ENCODE measurements around the gene IGF2BP2. TPM values are rescaled to one million over a fixed set of nuclear protein-coding genes. Genes with fewer than 3 reads are reported as not detected.

The IGF2BP2 gene
- total and polyA plus RNA-seq, 9 of the 15 experiments (the other 6 are each of a cell fraction or from before 2014, with no cell fraction given): 3.2 to 59.6 (median 30.5) TPM

DNA sequence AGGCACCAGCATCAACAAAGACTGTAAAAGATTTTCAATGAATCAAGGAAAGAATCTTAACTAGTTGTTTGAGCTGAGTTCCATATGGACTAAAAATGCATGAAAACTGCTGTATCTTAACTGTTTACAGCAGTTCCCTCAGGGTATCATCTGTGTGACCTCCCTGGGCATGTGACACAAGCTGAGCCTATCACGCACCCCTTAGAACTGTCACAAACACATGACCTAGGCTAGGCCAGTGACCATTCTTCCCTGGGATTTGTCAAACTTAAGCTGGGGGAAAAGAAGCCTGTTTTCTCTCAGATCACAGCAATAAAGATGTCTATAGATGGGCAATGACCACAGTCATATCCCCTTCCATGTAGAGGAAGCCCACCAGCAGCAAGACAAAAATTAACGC is 35.7 kb downstream of the IGF2BP2 start:
- BruUV-seq (replicated peaks): no TSS peak
- Histone ChIP-seq H2AFZ (ENCODE audit: low read depth, low read length) (no peak overlapping the region), H3K9me1 (ENCODE audit: control insufficient read depth, insufficient read depth, low read length) (no peaks in the 10 kb centered on the region), H3K9me3 (replicated peaks; ENCODE audit: control insufficient read depth, insufficient read depth, low read depth, low read length) (no peaks in the 10 kb centered on the region), H3K4me2 (ENCODE audit: insufficient read depth, low read length) (no peak overlapping the region), H3K27me3 (ENCODE audit: control insufficient read depth in 2 of 2, insufficient read depth in 2 of 2, low read length in 2 of 2) (no peaks in the 10 kb centered on the region), H3K4me3 (no peak overlapping the region), H3K4me1 (replicated peaks in 1 of 2; ENCODE audit: control insufficient read depth in 2 of 2, insufficient read depth in 2 of 2, low read length in 2 of 2) (peaks cover 7 to 9% of the 10 kb centered on the region in 2 experiments; a peak in 2 of 5 replicates), H3K79me2 (ENCODE audit: control insufficient read depth, insufficient read depth, low read length) (peaks cover 88% of the 10 kb centered on the region), H3K36me3 (ENCODE audit: control insufficient read depth, insufficient read depth, low read length) (peaks cover 4% of the 10 kb centered on the region; the same call in 1 of the 3 replicates), H4K20me1 (replicated peaks; ENCODE audit: control insufficient read depth, insufficient read depth, low read length) (peaks cover 14% of the 10 kb centered on the region; the same call in 1 of the 2 replicates), H3K27ac (ENCODE audit: extremely low read depth, low read depth, low read length) (no peak overlapping the region), H3K9ac (ENCODE audit: insufficient read depth in 1 of 2, low read depth in 2 of 2, low read length in 2 of 2) (no peak overlapping the region)
- FAIRE-seq (no peak), ATAC-seq (peak; percentile 65), DNase-seq (ENCODE audit: extremely low read depth in 1 of 4, low spot score in 3 of 4) (no peak)
- intact Hi-C loops (cut with micrococcal nuclease) (no loop called here), in situ Hi-C loops (cut with MboI) (no loop called here)
- TF ChIP-seq, protein P1, sequence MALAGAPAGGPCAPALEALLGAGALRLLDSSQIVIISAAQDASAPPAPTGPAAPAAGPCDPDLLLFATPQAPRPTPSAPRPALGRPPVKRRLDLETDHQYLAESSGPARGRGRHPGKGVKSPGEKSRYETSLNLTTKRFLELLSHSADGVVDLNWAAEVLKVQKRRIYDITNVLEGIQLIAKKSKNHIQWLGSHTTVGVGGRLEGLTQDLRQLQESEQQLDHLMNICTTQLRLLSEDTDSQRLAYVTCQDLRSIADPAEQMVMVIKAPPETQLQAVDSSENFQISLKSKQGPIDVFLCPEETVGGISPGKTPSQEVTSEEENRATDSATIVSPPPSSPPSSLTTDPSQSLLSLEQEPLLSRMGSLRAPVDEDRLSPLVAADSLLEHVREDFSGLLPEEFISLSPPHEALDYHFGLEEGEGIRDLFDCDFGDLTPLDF (CRISPR knock-in tag; IDR thresholded peaks at IDR 0.05): no peak
- peak; percentile 60; the same call in 1 of the 2 replicates for TF ChIP-seq RAD51 (IDR thresholded peaks at IDR 0.05; ENCODE audit: borderline replicate concordance, low read depth)
- TF ChIP-seq POLR2AphosphoS2 (IDR thresholded peaks at IDR 0.05; ENCODE audit: low read length): no peak
- TF ChIP-seq, protein P2, sequence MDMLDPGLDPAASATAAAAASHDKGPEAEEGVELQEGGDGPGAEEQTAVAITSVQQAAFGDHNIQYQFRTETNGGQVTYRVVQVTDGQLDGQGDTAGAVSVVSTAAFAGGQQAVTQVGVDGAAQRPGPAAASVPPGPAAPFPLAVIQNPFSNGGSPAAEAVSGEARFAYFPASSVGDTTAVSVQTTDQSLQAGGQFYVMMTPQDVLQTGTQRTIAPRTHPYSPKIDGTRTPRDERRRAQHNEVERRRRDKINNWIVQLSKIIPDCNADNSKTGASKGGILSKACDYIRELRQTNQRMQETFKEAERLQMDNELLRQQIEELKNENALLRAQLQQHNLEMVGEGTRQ (CRISPR knock-in tag; IDR thresholded peaks at IDR 0.05): peak; percentile 68
- TF ChIP-seq, protein P3, sequence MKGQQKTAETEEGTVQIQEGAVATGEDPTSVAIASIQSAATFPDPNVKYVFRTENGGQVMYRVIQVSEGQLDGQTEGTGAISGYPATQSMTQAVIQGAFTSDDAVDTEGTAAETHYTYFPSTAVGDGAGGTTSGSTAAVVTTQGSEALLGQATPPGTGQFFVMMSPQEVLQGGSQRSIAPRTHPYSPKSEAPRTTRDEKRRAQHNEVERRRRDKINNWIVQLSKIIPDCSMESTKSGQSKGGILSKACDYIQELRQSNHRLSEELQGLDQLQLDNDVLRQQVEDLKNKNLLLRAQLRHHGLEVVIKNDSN (CRISPR knock-in tag; IDR thresholded peaks at IDR 0.05): peak; percentile 76
- TF ChIP-seq, protein P4, sequence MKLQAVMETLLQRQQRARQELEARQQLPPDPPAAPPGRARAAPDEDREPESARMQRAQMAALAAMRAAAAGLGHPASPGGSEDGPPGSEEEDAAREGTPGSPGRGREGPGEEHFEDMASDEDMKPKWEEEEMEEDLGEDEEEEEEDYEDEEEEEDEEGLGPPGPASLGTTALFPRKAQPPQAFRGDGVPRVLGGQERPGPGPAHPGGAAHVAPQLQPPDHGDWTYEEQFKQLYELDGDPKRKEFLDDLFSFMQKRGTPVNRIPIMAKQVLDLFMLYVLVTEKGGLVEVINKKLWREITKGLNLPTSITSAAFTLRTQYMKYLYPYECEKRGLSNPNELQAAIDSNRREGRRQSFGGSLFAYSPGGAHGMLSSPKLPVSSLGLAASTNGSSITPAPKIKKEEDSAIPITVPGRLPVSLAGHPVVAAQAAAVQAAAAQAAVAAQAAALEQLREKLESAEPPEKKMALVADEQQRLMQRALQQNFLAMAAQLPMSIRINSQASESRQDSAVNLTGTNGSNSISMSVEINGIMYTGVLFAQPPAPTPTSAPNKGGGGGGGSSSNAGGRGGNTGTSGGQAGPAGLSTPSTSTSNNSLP (IDR thresholded peaks at IDR 0.05; ENCODE audit: borderline replicate concordance, low read depth, low read length): no peak
- no peak for TF ChIP-seq ELF2 (CRISPR knock-in tag; IDR thresholded peaks at IDR 0.05)
- TF ChIP-seq BRF1 (IDR thresholded peaks at IDR 0.05; ENCODE audit: borderline replicate concordance, extremely low read depth, insufficient read length): no peak
- ChIA-PET CTCF (ENCODE audit: low intra/inter-chr PET ratio) (no interaction called here), POLR2A (interaction anchor here (0.6 to 1.6 kb wide), 8 partner anchors 9 to 21 kb away, joined by 3 to 6 read pairs (median 4); no protein-coding TSS in a partner anchor)
- WGBS (ENCODE audit: insufficient coverage, low coverage, missing lambda C conversion rate): 91% methylated on average over 2 of the region's 2 CpGs
